Mesenteric fat pad (tissue), 1 donor: Measurements from ENCODE around the gene TP73. TPM values are rescaled to one million over a fixed set of nuclear protein-coding genes. Genes with fewer than 3 reads are reported as not detected.

Experiments used
- DNase-seq: peaks from one replicate; pipeline ENCODE4 v3.0.0-alpha.2; 2020; ENCODE audit warnings: low spot score
- total RNA-seq: library from RNA; stranded (reverse); fragmentation: NEBNext Ultra II Directional; extraction: Animal tissue kit (Norgen Biotek cat#: 25700); gene quantifications from one replicate; pipeline ENCODE4 v1.2.1, GENCODE V29; 2021
- donor health status: DM: yes; HTN: yes; CAD: no.

TP73 gene
- total RNA-seq, 1 donor from 2014 or later = not detected

DNA sequence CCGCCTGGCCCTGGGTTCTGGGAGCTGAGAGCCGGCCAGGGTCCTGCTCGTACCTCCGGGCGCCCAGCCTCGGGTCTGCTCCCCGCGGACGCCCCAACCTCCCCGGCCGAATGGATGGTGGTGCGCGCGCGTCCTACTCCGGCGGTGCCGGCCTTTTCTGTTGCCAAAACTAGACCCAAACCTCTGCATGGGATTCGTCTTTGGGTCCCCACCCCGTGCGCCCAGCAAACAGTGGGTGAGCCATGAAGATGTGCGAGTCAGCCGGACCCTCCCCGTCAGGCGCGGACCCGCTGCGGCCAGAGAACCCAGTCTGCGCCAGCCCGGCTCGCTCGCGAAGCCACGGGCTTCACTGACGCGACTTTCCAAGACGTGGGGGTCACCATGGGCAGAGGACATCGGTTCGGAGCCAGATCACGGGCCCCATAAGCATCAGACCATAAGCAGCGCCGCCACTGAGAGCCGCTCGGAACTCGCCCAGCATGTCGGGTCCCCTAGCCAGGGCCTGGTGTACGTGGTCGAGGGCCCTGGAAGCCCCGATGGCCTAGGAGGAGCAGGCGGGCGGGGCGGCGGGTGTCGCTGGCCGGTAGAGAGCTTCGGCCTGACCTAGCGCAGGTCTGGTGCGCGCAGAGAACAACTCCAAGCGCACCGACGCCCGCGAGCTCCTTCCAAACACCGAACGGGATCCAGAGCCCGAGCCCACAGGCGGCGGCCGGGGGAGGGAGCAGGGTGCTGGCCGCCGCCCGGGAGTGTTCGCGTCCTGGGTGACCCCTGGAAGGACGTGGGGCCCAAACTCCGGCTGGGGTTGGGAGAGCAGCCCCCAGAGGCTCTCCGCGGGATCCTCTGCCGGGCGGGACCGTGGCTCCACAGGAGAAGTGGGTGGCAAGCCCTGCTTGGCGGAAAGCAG lies 1.0 kb upstream of the TP73 start:
- DNase-seq = no peak

DNA sequence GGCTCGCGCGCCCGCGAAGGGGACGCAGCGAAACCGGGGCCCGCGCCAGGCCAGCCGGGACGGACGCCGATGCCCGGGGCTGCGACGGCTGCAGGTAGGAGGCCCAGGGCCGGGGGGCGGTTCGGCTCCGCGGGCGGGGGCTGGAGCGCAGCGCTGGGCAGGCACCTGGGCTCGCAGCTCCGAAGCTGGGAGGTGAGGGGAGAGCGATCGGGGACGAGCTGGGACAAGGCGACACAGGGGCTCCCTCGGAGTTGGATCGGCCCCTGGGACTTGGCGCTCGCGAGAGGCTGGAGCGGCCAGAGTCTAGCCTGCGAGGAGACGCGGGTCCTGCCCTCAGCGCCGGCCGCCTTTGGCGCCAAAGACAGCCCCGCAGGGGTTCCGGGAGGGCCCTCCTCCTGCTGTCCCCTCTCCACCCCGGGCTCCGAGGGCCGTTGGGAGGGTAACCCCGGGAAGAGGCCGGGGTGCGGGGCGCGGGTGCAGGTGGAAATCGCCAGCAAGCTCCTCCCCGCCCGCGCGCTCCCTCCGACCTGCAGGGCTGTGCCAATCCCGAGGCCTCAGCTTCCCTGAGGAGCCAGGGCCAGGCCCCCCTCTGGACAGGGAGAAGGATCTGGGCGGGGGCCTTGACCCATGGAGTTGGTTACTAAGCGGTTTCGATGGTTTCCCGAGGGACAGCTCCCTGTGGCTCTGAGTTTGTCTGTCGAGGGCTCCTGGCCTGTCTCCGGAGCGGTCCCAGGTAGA lies 401 bp downstream of the TP73 start:
- DNase-seq = no peak

GRCh38 chr1:3653286-3653618 lies 936 bp downstream of the TP73 start:
- DNase-seq = no peak

GRCh38 chr1:3654549-3655281 lies 2.4 kb downstream of the TP73 start:
- DNase-seq = no peak

DNA sequence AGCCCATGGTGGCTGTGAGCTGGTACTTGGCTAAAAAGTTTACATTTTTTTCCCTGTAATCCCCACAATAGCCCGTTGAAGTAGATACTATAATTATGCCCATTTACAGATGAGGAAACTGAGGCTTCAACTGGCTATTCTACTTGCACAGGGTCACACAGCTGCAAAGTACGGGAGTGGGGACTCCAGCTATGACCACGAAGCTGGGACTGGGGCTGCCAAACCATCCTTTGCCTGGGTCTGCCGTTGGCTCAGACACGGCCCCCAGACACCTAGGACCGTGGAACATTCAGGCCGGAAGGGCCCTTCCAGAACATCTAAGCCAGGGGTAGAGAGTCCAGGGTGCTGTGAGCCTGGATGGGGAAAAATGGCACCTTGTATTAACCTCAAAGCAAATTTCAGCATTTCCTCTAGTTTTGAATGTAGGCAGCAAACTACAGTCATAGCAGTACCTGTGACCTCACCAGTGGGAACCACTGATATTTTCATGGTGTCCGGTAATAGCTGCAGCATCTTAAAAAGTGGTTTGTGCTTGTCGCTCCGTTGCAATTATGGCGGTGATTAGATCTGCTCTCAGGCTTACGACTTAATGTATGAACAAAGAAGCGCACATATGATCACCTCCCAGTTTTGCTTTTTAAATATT lies 4.3 kb downstream of the TP73 start:
- DNase-seq = no peak

DNA sequence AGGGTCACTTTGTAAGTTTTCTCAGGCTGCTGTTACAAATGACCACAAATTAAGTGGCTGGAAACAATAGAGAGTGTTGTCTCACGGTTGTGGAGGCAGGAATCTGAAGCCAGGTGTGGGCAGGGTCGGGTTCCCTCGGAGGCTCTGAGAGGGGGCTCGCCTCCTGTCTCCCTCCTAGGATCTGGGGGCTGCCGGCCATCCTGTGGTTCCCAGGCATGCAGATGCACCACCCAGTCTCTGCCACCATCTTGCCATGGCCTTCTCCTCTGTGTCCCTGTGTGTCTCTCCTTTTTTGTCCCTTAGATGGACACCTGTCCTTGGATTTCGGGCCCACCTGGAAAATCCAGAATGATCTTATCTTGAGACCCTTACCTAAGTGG lies 4.8 kb downstream of the TP73 start:
- no peak for DNase-seq

DNA sequence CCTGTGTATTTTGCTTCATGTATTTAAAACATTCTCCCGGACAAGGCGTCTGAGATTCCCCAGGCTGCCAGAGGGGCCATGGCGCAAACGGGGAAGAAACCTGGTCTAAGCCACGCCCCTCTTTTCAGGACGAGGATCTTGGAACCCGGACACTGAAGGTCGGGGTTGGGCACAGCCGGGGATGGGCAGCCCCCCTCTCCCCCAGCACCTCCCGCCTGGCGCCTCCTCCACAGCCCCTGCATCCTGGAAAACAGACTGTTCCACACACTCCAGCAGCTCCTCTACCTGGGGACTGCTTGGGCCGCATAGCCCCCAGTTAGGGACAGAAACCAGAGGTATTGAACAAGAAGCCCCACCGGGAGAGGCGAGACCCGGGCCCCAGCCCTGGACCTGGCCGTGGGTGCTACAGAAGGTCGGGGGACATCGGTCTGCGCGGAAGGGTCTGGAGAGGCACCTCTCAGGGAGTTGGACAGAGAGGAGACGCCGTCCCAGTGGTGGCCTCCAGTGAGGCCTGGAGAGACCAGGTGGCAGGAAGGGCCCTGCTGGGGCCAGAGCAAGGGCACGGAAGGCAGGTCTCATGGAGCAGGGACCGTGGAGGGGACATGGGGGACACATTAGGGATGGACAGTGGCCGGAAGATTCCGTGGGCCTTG lies 5.4 kb downstream of the TP73 start:
- DNase-seq = no peak

DNA sequence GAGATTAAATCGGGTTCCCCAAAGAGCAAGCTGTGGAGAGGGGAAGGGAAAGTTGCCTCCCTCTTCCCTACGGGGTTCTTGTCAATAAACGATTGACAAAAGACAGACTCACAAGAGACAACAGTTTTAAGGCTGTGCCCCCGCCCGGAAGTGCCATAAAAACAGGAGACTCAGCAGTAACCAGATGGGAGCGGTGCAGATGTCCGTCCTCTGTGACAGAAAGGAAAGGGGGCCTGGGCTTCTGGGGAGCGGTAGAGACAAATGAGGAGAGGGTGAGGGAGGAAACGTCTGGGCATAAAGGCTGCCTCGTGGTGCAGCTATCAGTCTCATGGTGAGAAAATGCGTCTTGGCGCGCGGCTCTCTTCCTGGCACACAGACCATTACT lies 5.9 kb downstream of the TP73 start:
- no peak for DNase-seq

DNA sequence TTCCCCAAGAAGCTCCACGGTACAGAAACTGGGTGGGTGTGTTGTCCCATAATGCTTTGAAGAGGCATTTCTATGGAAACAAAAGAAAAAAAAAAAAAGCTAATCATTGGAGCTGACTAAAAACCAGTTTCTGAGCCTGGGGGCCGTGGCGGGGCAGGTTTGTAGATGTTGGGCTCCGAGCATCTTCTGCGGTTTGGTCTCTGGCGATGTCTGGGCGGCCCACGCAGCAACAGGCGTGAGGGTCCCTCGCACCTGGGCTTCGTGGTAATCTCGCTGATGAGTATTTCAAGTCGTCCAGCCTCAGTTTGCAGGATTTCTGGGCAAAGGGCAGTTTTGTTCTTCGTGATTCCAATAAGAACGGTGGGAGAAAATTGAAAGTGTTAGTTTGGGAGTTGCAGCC lies 6.8 kb downstream of the TP73 start:
- no peak for DNase-seq

DNA sequence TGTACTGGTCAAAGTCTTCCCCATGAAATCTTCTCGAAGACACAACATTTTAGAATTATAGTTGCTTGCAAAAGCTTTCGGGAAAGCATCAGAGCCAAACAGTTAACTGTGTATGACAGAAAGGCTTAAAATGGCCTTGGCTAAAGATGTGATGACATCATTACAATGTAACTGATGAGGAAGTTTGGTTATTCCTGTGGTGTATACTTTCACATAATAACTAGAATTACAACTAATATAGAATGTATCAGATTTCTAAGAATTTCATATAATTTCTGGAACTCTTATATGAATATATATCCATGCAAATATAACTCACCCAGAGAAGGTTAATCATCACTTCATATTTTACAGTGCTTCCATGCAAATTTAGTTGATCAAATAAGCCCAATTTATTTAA lies 8.4 kb downstream of the TP73 start:
- DNase-seq = no peak

DNA sequence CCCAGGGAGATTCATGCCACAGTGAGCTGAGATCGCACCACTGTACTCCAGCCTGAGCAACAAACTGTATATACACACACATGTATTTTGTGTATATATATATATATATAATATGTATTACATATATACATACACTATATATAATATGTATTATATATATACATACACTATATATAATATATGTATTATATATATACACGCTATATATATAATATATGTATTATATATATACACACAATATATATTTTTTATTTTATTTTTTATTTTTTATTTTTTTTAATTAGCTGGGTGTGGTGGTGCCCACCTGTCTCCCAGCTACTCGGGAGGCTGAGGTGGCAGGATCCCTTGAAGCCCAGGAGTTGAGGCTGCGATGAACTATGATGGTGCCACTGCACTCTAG lies 9.3 kb downstream of the TP73 start:
- DNase-seq = no peak

DNA sequence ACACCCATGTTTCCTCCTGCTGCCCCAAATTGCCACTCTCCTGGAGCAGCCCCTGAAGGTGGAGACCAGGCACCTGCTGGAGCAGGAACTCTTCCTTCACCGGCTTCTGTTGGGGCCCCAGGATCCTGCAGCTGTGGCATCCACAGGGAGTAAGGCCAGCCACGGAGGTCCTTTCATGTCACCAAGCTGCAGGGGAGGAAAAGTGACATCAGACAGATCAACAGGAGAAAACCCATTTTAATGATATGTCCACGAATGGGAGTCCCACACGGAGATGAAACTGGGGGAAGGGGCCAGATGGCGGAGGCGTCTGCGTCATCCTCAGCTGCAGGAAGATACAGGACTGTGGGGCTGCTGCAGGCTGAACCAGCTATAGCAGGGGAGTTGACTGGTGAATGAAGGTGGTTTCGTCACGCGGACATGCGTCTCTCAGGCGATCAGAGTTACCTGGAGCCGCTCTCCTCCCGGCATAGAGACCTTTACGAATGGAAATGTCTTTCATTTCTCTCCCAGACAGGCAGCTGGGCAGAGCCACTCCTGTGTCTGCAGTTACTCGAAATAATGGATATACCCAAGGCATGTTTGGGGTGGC lies 9.9 kb downstream of the TP73 start:
- no peak for DNase-seq

DNA sequence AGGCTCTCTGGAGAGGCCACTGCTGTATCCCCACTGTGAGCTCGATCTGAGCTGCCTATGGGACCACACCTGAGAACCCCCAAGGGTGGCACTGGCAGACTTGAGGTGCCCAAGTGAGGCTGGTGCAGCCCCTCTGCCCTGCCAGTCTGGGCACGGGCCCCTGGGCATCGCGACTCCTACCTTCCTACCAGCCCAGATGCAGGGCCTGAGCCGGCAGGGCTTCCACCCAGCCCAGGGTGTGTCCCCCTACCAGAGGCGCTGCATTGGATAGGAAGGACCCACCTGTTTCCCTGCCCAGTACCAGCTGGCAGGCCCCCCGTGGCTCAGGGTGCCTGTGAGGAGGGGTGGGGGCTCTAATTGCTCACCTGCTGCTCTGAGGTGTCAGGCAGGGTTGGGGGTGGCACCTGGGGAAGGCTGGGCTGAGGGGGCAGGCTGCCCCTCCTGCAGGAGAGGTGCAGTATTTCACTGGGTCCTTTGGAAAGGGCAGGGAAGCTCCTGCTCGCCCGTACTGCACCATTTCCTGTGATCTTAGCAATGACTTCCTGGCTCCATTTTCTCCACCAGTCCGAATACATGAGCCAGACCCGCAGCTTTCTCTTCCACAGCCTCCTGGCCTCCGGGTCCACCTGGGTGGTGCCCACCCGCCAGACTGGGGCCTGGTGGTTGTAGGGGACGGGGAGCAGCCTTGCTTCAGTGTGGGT lies 11.8 kb downstream of the TP73 start:
- no peak for DNase-seq

GRCh38 chr1:3664700-3665375 lies 12.5 kb downstream of the TP73 start:
- no peak for DNase-seq

DNA sequence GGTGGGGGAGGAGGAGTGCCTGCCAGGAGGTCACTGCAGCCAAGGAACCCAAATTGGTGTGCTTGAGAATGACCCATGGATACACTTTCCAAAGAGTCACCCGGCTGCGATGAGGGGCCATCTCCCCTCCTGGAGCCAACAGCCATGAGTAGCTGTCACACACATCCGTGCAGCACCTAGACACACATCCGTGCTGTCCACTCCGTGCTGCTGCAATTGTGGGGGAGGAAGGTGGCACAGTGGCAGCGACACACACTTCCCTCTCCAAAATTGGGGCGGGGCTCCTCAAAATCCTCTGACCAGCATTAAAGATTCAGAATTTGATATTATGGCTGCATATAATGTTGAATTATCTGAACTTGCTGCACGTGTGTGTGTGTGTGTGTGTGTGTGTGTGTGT lies 15.8 kb downstream of the TP73 start:
- DNase-seq = no peak

- peak; percentile 90 for DNase-seq
These were observed 16.4 kb downstream of the TP73 start for GRCh38 chr1:3668585-3669300.

GRCh38 chr1:3669421-3669821 lies 17.1 kb downstream of the TP73 start:
- peak; percentile 81 for DNase-seq

GRCh38 chr1:3669971-3670431 lies 17.7 kb downstream of the TP73 start:
- peak; percentile 57 for DNase-seq

DNA sequence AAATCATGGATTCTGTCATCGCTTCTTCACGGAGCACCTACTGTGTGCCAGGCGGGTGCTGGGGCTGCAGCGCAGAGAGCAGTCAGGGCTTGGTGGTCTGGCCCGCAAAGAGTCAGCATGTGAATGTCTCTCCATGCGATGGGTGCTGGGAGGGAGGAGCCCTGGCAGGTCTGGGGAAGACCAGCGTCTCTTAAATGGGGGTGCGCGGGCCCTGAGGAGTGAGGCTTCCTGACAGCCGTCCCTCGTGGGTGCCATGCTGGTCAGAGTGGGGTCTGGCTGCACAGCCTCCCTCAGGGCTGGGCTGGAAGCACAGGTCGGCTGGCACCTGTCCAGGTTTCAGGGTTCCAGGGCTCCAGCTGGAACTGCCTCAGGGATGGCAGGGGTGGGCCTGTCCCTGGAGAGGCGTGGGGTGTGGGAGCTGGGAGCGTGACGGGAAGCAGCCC lies 18.5 kb downstream of the TP73 start:
- peak; percentile 73 for DNase-seq
